HCT116 (cell line): Measurements from ENCODE around the gene AK2. TPM values are rescaled to one million over a fixed set of nuclear protein-coding genes. Genes with fewer than 3 reads are reported as not detected.

Experiments used
- ATAC-seq: fragments of 200-7000 bp; cut with Tn5 transposase; 2 replicates; pipeline ENCODE4 v1.9.1; 2020; ENCODE audit warnings: mild to moderate bottlenecking, moderate library complexity
- BruUV-seq: library from RNA; stranded (reverse); fragments of 400-500 nt; replicated peaks from 2 replicates; lab custom pipeline; 2021; lab: Mats Ljungman, UMichigan
- CTCF ChIA-PET: fragments of 300-600 bp; sonication (Branson Sonifier 250); formaldehyde crosslinking; loops from one replicate; lab custom pipeline; 2021; ENCODE audit warnings: antibody characterized with exemption; lab: Charles Lee
- POLR2A ChIA-PET: fragments of 300-600, 350-600 bp; sonication (Branson Sonifier 250); formaldehyde crosslinking; loops from one replicate; lab custom pipeline; 2021; ENCODE audit warnings: antibody characterized with exemption; lab: Charles Lee
- RAD21 ChIA-PET, 2 experiments: fragments of 300-600 bp; sonication (Branson Sonifier 250); formaldehyde crosslinking; loops; one replicate each; lab custom pipeline; 2023; ENCODE audit warnings: low total read pairs in 2 of 2; ENCODE audit not compliant: uncharacterized antibody in 2 of 2, unreplicated experiment in 2 of 2, low non-redundant PET in 1 of 2; lab: Charles Lee
- DNase-seq: peaks from one replicate; pipeline ENCODE4 v3.0.0-alpha.2; 2010; ENCODE audit warnings: low read depth, low spot score
- H2AFZ ChIP-seq: fragments of 200-600 bp; shearing (Covaris generic), sonication (generic); 2 replicates; pipeline ENCODE4 v1.6.1; 2017; ENCODE audit warnings: low read depth, mixed run types, mixed read lengths, antibody characterized with exemption, low read length; ENCODE audit not compliant: poor library complexity, severe bottlenecking
- H3K27ac ChIP-seq: 2 replicates; pipeline ENCODE4 v1.5.1; 2012; ENCODE audit warnings: low read depth, low read length
- H3K27me3 ChIP-seq: fragments of 200-600 bp; sonication (generic); 2 replicates; pipeline ENCODE4 v1.6.1; 2016; ENCODE audit warnings: mixed run types, low read length, mixed read lengths; ENCODE audit not compliant: insufficient read depth
- H3K36me3 ChIP-seq, 2 experiments: fragments of 200-500 bp in 1 of 2; fragments of 200-600 bp in 1 of 2; sonication (Bioruptor generic) in 1 of 2; sonication (generic) in 1 of 2; 2 replicates each; pipeline versions ENCODE4 v1.5.1 to v1.6.1; 2014 to 2016; ENCODE audit warnings: low read length in 2 of 2, inconsistent platforms in 1 of 2, mixed read lengths in 1 of 2, mixed run types in 1 of 2; ENCODE audit not compliant: insufficient read depth in 2 of 2, control insufficient read depth in 1 of 2
- H3K4me1 ChIP-seq, 2 experiments: fragments of 200-600 bp in 1 of 2; sonication (generic) in 1 of 2; 2 replicates each; pipeline versions ENCODE4 v1.5.1 to v1.6.1; 2012 to 2017; ENCODE audit warnings: low read length in 2 of 2, inconsistent platforms in 1 of 2, mild to moderate bottlenecking in 1 of 2, mixed read lengths in 1 of 2, mixed run types in 1 of 2, moderate library complexity in 1 of 2; ENCODE audit not compliant: insufficient read depth in 2 of 2, control insufficient read depth in 1 of 2
- H3K4me2 ChIP-seq: fragments of 200-600 bp; sonication (generic); 2 replicates; pipeline ENCODE4 v1.6.1; 2017; ENCODE audit warnings: mixed run types, low read length, mixed read lengths
- H3K4me3 ChIP-seq, 2 experiments: fragments of 200-600 bp in 1 of 2; sonication (generic) in 1 of 2; replicated peaks in 1 of 2; 2 replicates each; pipeline ENCODE4 v1.5.1; 2011 to 2016; ENCODE audit warnings: low read length in 2 of 2, control low read depth in 1 of 2, low read depth in 1 of 2, mild to moderate bottlenecking in 1 of 2, mixed read lengths in 1 of 2, mixed run types in 1 of 2
- H3K79me2 ChIP-seq: fragments of 200-600 bp; sonication (generic); 2 replicates; pipeline ENCODE4 v1.6.1; 2017; ENCODE audit warnings: mild to moderate bottlenecking, mixed run types, low read length, moderate library complexity, mixed read lengths; ENCODE audit not compliant: insufficient read depth
- H3K9ac ChIP-seq: fragments of 200-600 bp; sonication (generic); 2 replicates; pipeline ENCODE4 v1.6.1; 2016; ENCODE audit warnings: low read length, mixed read lengths
- H3K9me2 ChIP-seq: fragments of 200-600 bp; sonication (generic), shearing (Covaris generic); 2 replicates; pipeline ENCODE4 v1.6.1; 2017; ENCODE audit warnings: mixed run types, mild to moderate bottlenecking, moderate library complexity; ENCODE audit not compliant: insufficient read depth
- H3K9me3 ChIP-seq, 2 experiments: fragments of 200-500 bp in 1 of 2; fragments of 200-600 bp in 1 of 2; sonication (Bioruptor generic) in 1 of 2; sonication (generic) in 1 of 2; 2 replicates each; pipeline ENCODE4 v1.6.1; 2014 to 2017; ENCODE audit warnings: low read length in 2 of 2, mixed read lengths in 2 of 2, inconsistent platforms in 1 of 2, low read depth in 1 of 2, mild to moderate bottlenecking in 1 of 2, mixed run types in 1 of 2, moderate library complexity in 1 of 2; ENCODE audit not compliant: control insufficient read depth in 1 of 2, insufficient read depth in 1 of 2
- H4K20me1 ChIP-seq: fragments of 200-600 bp; sonication (generic), shearing (Covaris generic); 2 replicates; pipeline ENCODE4 v1.6.1; 2017; ENCODE audit warnings: mixed run types, mild to moderate bottlenecking, moderate library complexity; ENCODE audit not compliant: insufficient read depth
- CTCF ChIP-seq, 3 experiments: fragments of 200-600 bp in 1 of 3; sonication (generic) in 1 of 3; IDR thresholded peaks in 2 of 3; conservative IDR thresholded peaks in 1 of 3; 2 replicates each; pipeline ENCODE4 v1.5.1; 2012 to 2017; ENCODE audit warnings: low read depth in 2 of 3, low read length in 2 of 3, antibody characterized with exemption in 1 of 3, borderline replicate concordance in 1 of 3, control low read depth in 1 of 3, mild to moderate bottlenecking in 1 of 3, mixed read lengths in 1 of 3, mixed run types in 1 of 3, moderate library complexity in 1 of 3; ENCODE audit not compliant: insufficient read depth in 1 of 3
- EGR1 ChIP-seq: IDR thresholded peaks from 2 replicates; pipeline ENCODE4 v1.6.1; 2012; ENCODE audit warnings: low read depth
- FOSL1 ChIP-seq: IDR thresholded peaks from 2 replicates; pipeline ENCODE4 v1.6.1; 2012; ENCODE audit warnings: low read depth
- JUND ChIP-seq: IDR thresholded peaks from 2 replicates; pipeline ENCODE4 v1.6.1; 2012
- MAX ChIP-seq: IDR thresholded peaks from 2 replicates; pipeline ENCODE4 v1.6.1; 2012
- POLR2A ChIP-seq: IDR thresholded peaks from 2 replicates; pipeline ENCODE4 v1.7.0; 2011; ENCODE audit warnings: borderline replicate concordance; ENCODE audit not compliant: insufficient read depth, insufficient read length; ENCODE audit errors: extremely low read depth
- RAD21 ChIP-seq: IDR thresholded peaks from 2 replicates; pipeline ENCODE4 v1.6.1; 2012; ENCODE audit warnings: low read depth, mild to moderate bottlenecking
- SIN3A ChIP-seq: IDR thresholded peaks from 2 replicates; pipeline ENCODE4 v1.6.1; 2012; ENCODE audit warnings: low read depth
- SP1 ChIP-seq: IDR thresholded peaks from 2 replicates; pipeline ENCODE4 v1.6.1; 2012; ENCODE audit warnings: low read depth
- SRF ChIP-seq: IDR thresholded peaks from 2 replicates; pipeline ENCODE4 v1.6.1; 2012; ENCODE audit warnings: low read depth
- TCF7L2 ChIP-seq: IDR thresholded peaks from 2 replicates; pipeline ENCODE4 v1.7.0; 2011; ENCODE audit warnings: borderline replicate concordance, inconsistent platforms; ENCODE audit not compliant: insufficient read depth, insufficient read length; ENCODE audit errors: extremely low read depth
- YY1 ChIP-seq: IDR thresholded peaks from 2 replicates; pipeline ENCODE4 v1.6.1; 2011; ENCODE audit warnings: low read length, low read depth, moderate library complexity, mild to moderate bottlenecking; ENCODE audit not compliant: insufficient replicate concordance; ENCODE audit errors: extremely low read depth
- ZBTB33 ChIP-seq: IDR thresholded peaks from 2 replicates; pipeline ENCODE4 v1.6.1; 2011; ENCODE audit warnings: mild to moderate bottlenecking, low read length, moderate library complexity; ENCODE audit not compliant: insufficient replicate concordance; ENCODE audit errors: extremely low read depth
- ZNF274 ChIP-seq: fragments of 200-500 bp; sonication (Bioruptor generic); IDR thresholded peaks from 2 replicates; pipeline ENCODE4 v1.6.1; 2014; ENCODE audit warnings: mild to moderate bottlenecking, low read depth, low read length, inconsistent platforms
- intact Hi-C: fragments of 100-400 bp; cut with micrococcal nuclease; formaldehyde crosslinking; loops from 2 replicates; pipeline ENCODE4 v1.10.0; 2022
- total RNA-seq: library from RNA; stranded (reverse); gene quantifications from one replicate; pipeline ENCODE4 v1.2.1, GENCODE V29; 2021; ENCODE audit not compliant: unreplicated experiment

The AK2 gene
- total RNA-seq, 1 experiment from 2014 or later, result 233 TPM

GRCh38 chr1:33010932-33011731 lies 25.6 kb downstream of the AK2 start:
- H4K20me1 ChIP-seq, result no peaks in the 10 kb centered on the region
- ATAC-seq (no peak), DNase-seq (no peak)
- intact Hi-C loops, result no loop called here
- H3K4me2 ChIP-seq, result no peak overlapping the region
- no peaks in the 10 kb centered on the region for H3K27me3 ChIP-seq
- no peak overlapping the region for H3K9ac ChIP-seq
- no TSS peak for BruUV-seq
- no peaks in the 10 kb centered on the region for H3K9me2 ChIP-seq
- CTCF ChIA-PET, result no interaction called here
- H3K27ac ChIP-seq, result no peak overlapping the region
- POLR2A ChIA-PET, result no interaction called here
- H3K36me3 ChIP-seq, result peaks cover 59 to 64% of the 10 kb centered on the region in 2 experiments
- H3K4me1 ChIP-seq, result peaks cover 7 to 23% of the 10 kb centered on the region in 2 experiments
- H3K9me3 ChIP-seq, result no peaks in the 10 kb centered on the region
- H2AFZ ChIP-seq, result no peak overlapping the region
- RAD21 ChIA-PET, result no interaction called here
- H3K79me2 ChIP-seq, result peaks cover 4% of the 10 kb centered on the region; the same call in 1 of the 2 replicates
- no peak overlapping the region for H3K4me3 ChIP-seq
- TF ChIP-seq YY1 (no peak), MAX (0 out of 2 replicates have a peak, but pooled peaks have one; percentile 16), SP1 (0 out of 2 replicates have a peak, but pooled peaks have one; percentile 11), CTCF (IDR thresholded peaks at IDR 0.05 in 2 of 3, conservative IDR thresholded peaks at IDR 0.05 in 1 of 3; ENCODE audit: borderline replicate concordance in 1 of 3, insufficient read depth in 1 of 3, low read depth in 2 of 3, low read length in 2 of 3) (no peak)

GRCh38 chr1:33009561-33009960 lies 27.1 kb downstream of the AK2 start:
- DNase-seq (no peak), ATAC-seq (no peak)
- POLR2A ChIA-PET, result no interaction called here
- Histone ChIP-seq H2AFZ (no peak overlapping the region), H3K4me2 (no peak overlapping the region), H3K9me2 (no peaks in the 10 kb centered on the region), H3K27ac (no peak overlapping the region), H3K4me1 (peaks cover 7 to 23% of the 10 kb centered on the region in 2 experiments), H4K20me1 (no peaks in the 10 kb centered on the region), H3K9ac (no peak overlapping the region), H3K9me3 (no peaks in the 10 kb centered on the region), H3K79me2 (peaks cover 8% of the 10 kb centered on the region; the same call in 1 of the 2 replicates), H3K4me3 (no peak overlapping the region), H3K27me3 (no peaks in the 10 kb centered on the region), H3K36me3 (peaks cover 56 to 60% of the 10 kb centered on the region in 2 experiments)
- BruUV-seq, result no TSS peak
- intact Hi-C loops, result no loop called here
- RAD21 ChIA-PET, result interaction anchor here in 1 of 2 experiments (0.9 kb wide), 1 partner anchor 77 kb away, joined by 3 read pairs; no protein-coding TSS in a partner anchor
- CTCF ChIA-PET, result interaction anchor here (1.0 to 1.3 kb wide), 2 partner anchors 9 to 74 kb away, joined by 3 to 4 read pairs; no protein-coding TSS in a partner anchor
- no peak for TF ChIP-seq JUND
- no peak for TF ChIP-seq POLR2A
- no peak for TF ChIP-seq SIN3A
- no peak for TF ChIP-seq RAD21
- no peak for TF ChIP-seq SP1
- no peak for TF ChIP-seq TCF7L2
- no peak for TF ChIP-seq FOSL1
- TF ChIP-seq ZNF274, result no peak
- TF ChIP-seq EGR1, result no peak
- no peak for TF ChIP-seq SRF
- TF ChIP-seq ZBTB33, result no peak
